HG03139 (cell line): ENCODE results near the gene SCUBE2.
A peak's percentile ranks its signal among the peaks of the same experiment; 100 is the strongest.

Experiments used
- ATAC-seq: cut with Tn5 transposase; IDR thresholded peaks from one replicate; pipeline ENCODE4 v1.9.1; 2021; ENCODE audit not compliant: unreplicated experiment

Gene SCUBE2

DNA sequence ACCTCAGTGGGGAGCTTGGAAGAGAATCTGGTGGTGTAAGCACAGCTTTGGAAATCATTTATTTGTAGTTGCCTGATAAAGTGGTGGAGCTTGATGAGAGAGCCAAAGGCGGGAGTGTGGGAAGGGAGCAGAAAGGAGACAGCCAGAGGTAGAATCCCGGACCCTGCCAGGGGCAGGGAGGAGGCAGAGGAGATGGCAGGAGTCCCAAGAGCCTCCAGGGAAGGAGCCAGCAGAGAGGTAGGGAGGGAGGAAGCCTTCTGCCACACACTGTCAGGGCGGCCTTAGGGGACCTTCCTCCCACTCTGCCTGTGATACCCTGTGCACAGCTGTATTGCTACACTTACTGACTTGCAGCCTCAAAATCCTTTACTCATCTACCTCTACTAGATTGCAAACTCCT lies 15.4 kb downstream of the SCUBE2 start:
- ATAC-seq = no peak

GRCh38 chr11:9075556-9075955 lies 15.8 kb downstream of the SCUBE2 start:
- ATAC-seq = no peak

DNA sequence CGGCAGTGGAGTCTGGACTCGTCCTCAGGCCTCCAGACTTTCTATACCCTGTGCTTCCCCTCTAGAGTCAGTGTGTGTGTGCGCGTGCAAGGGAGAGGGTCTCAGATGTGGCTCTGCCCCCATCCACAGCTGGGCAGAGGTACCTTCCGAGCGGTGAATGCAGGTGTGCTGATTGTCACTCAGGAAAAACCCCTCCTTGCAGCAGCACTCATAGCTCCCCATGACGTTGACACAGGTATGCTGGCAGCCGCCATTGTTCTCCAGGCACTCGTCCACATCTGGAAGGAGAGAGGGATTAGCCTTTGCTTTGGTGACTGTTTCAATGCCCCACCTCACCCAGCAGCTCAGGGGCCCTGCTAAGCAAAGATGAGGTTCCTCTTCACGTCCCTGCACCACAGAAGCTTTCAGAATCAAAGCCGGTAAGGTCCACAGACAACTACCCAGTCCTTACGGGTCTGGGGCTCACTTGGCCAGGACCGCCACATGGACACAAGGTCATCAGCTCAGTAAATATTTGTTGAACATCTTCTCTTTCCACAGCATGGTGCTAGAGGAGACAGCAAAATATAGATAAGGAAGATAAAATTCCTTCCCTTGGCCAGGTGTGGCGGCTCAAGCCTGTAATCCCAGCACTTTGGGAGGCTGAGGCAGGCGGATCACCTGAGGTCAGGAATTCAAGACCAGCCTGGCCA lies 16.9 kb downstream of the SCUBE2 start:
- ATAC-seq = no peak

- no peak for ATAC-seq
Measured at GRCh38 chr11:9073466-9074225, 17.8 kb downstream of the SCUBE2 start.

- ATAC-seq = no peak
Measured at GRCh38 chr11:9072626-9073176, 18.7 kb downstream of the SCUBE2 start.

DNA sequence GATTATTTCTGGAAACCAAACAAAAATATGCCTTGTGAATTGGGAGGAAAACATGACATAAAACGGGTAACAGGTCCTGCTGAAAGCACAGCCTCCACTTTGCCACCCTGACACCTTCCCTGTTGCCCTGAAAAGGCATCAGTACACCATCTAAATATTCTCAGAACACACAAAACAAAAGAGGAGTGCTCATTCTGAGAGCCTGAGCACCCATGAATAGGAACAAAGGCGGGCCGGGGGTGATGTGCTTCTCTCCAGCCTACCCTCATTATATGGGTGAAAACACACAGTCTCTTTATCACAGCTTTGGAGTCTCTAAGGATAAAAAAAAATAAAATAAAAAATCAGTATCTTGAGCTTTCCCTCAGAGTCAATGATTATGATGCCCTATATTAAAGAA lies 19.7 kb downstream of the SCUBE2 start:
- ATAC-seq = no peak

DNA sequence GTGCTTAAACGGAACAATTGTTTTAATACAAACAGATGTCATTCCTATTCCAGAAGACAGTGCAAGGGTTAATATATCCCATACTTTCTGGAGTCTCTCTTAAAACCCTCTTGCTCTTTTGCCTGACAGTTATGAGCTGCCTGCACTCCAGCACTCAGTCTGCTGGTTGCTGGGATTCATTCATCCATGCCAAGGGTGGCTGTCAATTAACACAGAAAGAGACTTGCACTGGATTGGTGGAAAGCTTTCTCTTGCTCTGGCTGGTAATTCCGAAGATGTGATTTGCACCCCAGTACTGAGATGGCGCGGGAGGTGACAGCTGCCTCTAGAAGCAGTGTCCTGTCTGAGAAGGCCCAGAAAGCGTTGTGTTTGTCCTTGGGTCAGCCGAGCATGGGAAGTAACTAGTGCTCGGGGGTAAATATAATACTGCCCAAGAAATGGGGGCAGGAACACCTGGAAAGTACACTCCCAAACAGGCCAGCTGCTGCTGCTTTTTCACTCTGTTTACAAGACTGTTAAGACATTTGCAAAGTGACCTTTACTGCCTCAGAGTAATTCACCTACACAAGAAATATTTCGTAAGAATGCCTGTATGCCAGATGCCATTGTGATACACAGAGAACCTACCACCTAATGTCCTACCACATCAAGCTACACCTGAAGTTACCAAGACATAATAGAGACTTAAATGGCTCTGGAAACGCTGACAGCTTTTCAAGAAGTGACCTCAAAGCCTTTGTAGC lies 20.5 kb downstream of the SCUBE2 start:
- no peak for ATAC-seq

DNA sequence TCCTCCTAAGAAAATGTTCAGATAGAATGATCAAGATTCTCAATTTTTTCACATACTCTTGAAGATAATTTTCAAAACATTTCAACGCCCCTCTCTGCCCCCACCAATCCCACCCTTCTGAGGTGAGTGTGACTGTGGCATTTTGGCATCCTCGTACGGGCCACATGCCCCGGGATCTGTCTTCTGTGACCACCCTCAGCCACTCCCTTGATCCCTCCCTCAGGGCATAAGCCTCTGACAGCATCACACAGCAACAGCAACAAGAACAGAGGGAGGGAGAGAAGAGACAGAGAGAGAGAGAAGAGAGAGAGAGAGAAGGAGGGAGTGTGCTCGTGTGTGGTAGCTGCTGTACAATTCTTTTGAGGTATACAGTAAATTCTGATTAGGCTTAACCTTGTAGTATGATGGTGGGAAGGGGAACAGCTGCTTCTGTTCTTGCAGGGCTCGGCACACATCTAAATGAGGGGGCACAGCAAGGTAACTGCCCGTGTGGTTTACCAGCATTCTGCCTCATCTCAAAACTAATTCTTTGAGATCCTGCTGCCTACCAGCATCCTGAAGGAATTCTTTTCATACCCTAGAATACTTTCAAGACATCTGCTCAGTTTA lies 21.4 kb downstream of the SCUBE2 start:
- ATAC-seq = no peak

- no peak for ATAC-seq
Measured at GRCh38 chr11:9069256-9069655, 22.1 kb downstream of the SCUBE2 start.

DNA sequence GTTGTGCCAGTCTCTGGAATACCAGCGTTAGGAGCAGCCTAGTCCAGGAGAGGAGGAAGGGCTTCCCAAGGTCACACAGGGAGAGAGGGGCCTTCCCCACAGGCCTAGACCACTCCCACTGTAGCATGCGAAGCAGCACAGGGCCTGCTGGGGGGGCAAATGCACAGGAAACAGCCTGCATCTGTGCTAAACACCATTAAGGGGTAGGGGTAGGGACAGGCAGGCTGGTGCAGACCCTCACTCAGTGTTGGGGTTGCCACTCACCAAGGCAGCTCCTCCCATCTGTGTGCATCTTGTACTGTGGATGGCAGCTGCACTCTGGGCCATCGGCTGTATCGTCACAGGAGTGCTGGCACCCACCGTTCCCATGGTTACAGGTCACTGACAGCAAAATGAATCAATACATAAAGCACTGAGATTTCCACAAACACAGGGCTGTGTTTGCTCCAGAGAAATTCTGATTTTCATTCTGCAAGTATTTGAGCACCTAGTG lies 24.9 kb downstream of the SCUBE2 start:
- no peak for ATAC-seq

GRCh38 chr11:9065607-9066432 lies 25.6 kb downstream of the SCUBE2 start:
- no peak for ATAC-seq

GRCh38 chr11:9061807-9062206 lies 29.6 kb downstream of the SCUBE2 start:
- no peak for ATAC-seq

- ATAC-seq = peak; percentile 96
Measured at GRCh38 chr11:9060700-9061111, 30.7 kb downstream of the SCUBE2 start.

DNA sequence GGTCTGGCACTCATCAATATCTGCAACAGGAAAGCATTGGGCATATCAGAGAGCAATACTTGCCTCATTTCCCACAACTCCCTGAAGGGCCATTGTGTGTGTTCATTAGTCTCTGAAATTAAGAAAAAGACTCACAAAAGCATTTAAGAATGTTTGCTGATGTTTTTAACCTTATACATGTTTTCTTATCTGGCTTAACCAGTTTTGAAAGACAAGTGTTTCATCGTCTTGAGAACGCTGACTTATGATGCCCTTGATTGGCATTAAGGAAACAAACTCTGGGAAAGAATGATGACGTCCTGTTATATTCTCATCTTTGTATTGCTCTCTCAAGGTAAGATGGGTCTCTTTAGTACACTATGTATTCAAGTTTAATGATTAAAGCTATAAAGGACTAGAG lies 32.0 kb downstream of the SCUBE2 start:
- ATAC-seq = no peak

DNA sequence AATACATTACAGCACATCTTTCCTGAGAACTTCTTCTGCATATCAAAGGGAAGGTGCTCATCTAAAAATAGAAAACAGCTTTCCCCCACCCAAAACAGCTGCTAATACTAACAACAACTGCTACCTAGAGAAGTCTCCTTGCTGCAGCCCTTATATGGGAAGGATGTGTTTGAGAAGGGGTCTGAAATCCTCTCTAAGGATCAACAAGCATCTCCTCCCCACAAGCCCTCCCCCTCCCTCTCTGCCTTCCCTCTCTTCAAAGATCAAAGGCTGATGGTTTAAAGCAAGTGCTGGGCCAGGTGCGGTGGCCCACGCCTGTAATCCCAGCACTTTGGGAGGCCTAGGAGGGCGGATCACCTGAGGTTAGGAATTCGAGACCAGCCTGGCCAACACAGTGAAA lies 33.5 kb downstream of the SCUBE2 start:
- no peak for ATAC-seq

- ATAC-seq = no peak
Measured at GRCh38 chr11:9057007-9057406, 34.4 kb downstream of the SCUBE2 start.

DNA sequence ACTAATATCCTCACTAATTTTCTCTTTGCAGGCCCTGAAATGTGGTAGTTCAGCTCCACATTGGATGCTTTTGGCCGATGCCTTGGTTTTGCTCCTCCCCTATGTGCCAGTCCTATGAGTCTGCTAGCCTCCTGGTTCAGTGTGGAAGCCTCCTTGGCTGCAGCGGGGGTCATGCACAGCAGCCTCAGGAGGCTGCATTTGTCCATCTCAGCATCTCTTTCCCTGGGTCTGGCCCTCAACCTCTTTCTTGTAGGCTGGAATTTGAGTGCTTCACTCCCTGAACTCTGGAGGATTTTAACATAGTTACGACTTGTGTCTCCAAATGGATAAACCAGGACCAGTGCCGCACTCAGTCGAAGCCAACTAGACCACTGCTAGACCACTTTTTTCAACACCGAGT lies 34.9 kb downstream of the SCUBE2 start:
- ATAC-seq = no peak

GRCh38 chr11:9053316-9054035 lies 37.9 kb downstream of the SCUBE2 start:
- no peak for ATAC-seq

DNA sequence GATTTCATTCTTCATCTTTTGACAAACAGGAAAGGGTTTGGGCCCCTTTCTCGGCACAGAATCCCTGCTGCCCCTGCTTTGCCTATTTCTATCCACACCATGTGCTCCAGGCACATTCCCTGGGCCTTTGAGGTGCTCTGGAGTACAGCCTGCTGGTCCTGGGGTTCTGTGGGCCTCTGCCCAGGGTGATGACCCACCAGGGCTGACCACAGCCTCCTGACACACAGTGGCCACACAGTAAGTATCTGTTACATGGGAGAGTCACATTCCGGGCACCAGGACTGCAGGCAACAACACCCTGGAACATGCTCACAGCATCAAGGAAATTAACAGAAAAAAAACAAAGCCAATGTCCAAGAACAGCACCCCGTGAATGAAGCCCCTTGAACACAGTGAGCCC lies 39.1 kb downstream of the SCUBE2 start:
- no peak for ATAC-seq

GRCh38 chr11:9049959-9050358 lies 41.4 kb downstream of the SCUBE2 start:
- no peak for ATAC-seq
